K562 (cell line): Measurements from ENCODE around the gene ZNF354B. TPM values are rescaled to one million over a fixed set of nuclear protein-coding genes. Genes with fewer than 3 reads are reported as not detected.

ENCODE experiments used
- DEAF1 ChIP-seq: fragments of 450-650 bp; formaldehyde crosslinking; IDR thresholded peaks from 2 replicates; pipeline ENCODE4 v1.4.0; 2020; ENCODE audit warnings: mild to moderate bottlenecking, moderate library complexity
- ELF1 ChIP-seq: fragments of 200-800 bp; sonication (Bioruptor generic); IDR thresholded peaks from 2 replicates; pipeline ENCODE4 v1.6.1; 2016; ENCODE audit warnings: missing genetic modification characterization, missing compliant biosample characterization
- ETV1 ChIP-seq: fragments of 450-650 bp; conservative IDR thresholded peaks from 2 replicates; pipeline ENCODE4 v1.6.1; 2016; ENCODE audit warnings: missing genetic modification characterization, control low read depth, low read depth, missing compliant biosample characterization
- FOXK2 ChIP-seq, 2 experiments: fragments of 450-650 bp; IDR thresholded peaks in 1 of 2; conservative IDR thresholded peaks in 1 of 2; 2 replicates each; pipeline ENCODE4 v1.6.1; 2016; ENCODE audit warnings: low read depth in 2 of 2, mild to moderate bottlenecking in 1 of 2
- FOXM1 ChIP-seq, 2 experiments: fragments of 450-650 bp in 1 of 2; sonication (generic) in 1 of 2; formaldehyde crosslinking in 1 of 2; IDR thresholded peaks; 2 replicates each; pipeline versions ENCODE4 v1.6.1 to v1.9.0; 2017 to 2022; ENCODE audit warnings: low read depth in 2 of 2, mild to moderate bottlenecking in 2 of 2, missing genetic modification reagents in 1 of 2, moderate library complexity in 1 of 2
- GABPB2 ChIP-seq: fragments of 250-450 bp; sonication (Bioruptor Pico); conservative IDR thresholded peaks from 2 replicates; pipeline ENCODE4 v1.5.1; 2021; ENCODE audit warnings: mild to moderate bottlenecking
- HMGN3 ChIP-seq: IDR thresholded peaks from 2 replicates; pipeline ENCODE4 v1.6.1; 2011; ENCODE audit warnings: borderline replicate concordance, low read depth, mild to moderate bottlenecking, mixed read lengths, low read length; ENCODE audit not compliant: insufficient read length; ENCODE audit errors: extremely low read depth
- MBD2 ChIP-seq: sonication (generic); IDR thresholded peaks from 2 replicates; pipeline ENCODE4 v1.6.1; 2016; ENCODE audit warnings: low read depth, borderline replicate concordance
- MNT ChIP-seq, 2 experiments: fragments of 450-650 bp; conservative IDR thresholded peaks; 2 replicates each; pipeline ENCODE4 v1.6.1; 2017; ENCODE audit warnings: mild to moderate bottlenecking in 2 of 2, moderate library complexity in 2 of 2
- RBBP5 ChIP-seq: fragments of 200-600 bp; sonication (generic); IDR thresholded peaks from 2 replicates; pipeline ENCODE4 v1.6.1; 2012; ENCODE audit warnings: borderline replicate concordance, mild to moderate bottlenecking, low read length, control low read depth, inconsistent platforms; ENCODE audit not compliant: insufficient read depth, poor library complexity, severe bottlenecking
- RBFOX2 ChIP-seq: fragments of 200-400 bp; formaldehyde crosslinking; IDR thresholded peaks from 2 replicates; pipeline ENCODE4 v1.6.1; 2017; ENCODE audit warnings: low read depth, mild to moderate bottlenecking, low read length, moderate library complexity
- SAFB ChIP-seq: fragments of 200-400 bp; formaldehyde crosslinking; IDR thresholded peaks from 2 replicates; pipeline ENCODE4 v1.6.1; 2017; ENCODE audit warnings: low read depth, low read length, borderline replicate concordance
- SMAD4 ChIP-seq: fragments of 250-450 bp; sonication (Bioruptor Pico); conservative IDR thresholded peaks from 2 replicates; pipeline ENCODE4 v1.8.0; 2021; ENCODE audit warnings: inconsistent platforms, mild to moderate bottlenecking, moderate library complexity
- ZBTB7A ChIP-seq: IDR thresholded peaks from 2 replicates; pipeline ENCODE4 v1.6.1; 2011; ENCODE audit warnings: low read depth, mild to moderate bottlenecking, low read length, moderate library complexity, borderline replicate concordance; ENCODE audit not compliant: control insufficient read depth
- ZFP36 ChIP-seq: fragments of 150-350 bp; IDR thresholded peaks from 2 replicates; pipeline ENCODE4 v1.6.1; 2018; ENCODE audit warnings: low read length, low read depth; ENCODE audit not compliant: partially characterized antibody
- ZFX ChIP-seq: sonication (generic); formaldehyde crosslinking; IDR thresholded peaks from 2 replicates; pipeline ENCODE4 v1.8.0; 2022; ENCODE audit warnings: mild to moderate bottlenecking, missing genetic modification reagents, moderate library complexity
- ZNF282 ChIP-seq: sonication (generic); formaldehyde crosslinking; IDR thresholded peaks from 2 replicates; pipeline ENCODE4 v1.8.1; 2023; ENCODE audit warnings: missing genetic modification reagents
- ZNF639 ChIP-seq, 2 experiments: fragments of 200-800 bp in 1 of 2; sonication (Bioruptor generic) in 1 of 2; sonication (generic) in 1 of 2; formaldehyde crosslinking in 1 of 2; IDR thresholded peaks in 1 of 2; conservative IDR thresholded peaks in 1 of 2; 2 replicates each; pipeline versions ENCODE4 v1.5.0 to v1.6.1; 2016 to 2020; ENCODE audit warnings: missing compliant biosample characterization in 1 of 2, missing genetic modification characterization in 1 of 2, missing genetic modification reagents in 1 of 2
- polyA plus RNA-seq, 8 experiments: library from polyadenylated mRNA; depleted of rRNA in 4 of 8; stranded (reverse) in 5 of 8; unstranded in 3 of 8; fragments of >200 nt; fragmentation: Nextera tagmentation in 2 of 8; fragmentation: Illumina TruSeq in 1 of 8; extraction: Ambion mirVana in 2 of 8; extraction: Trizol in 1 of 8; gene quantifications; 2 replicates each; pipeline versions ENCODE4 v1.2.1 to v1.2.3, GENCODE V29; 2011 to 2014; ENCODE audit warnings: inconsistent platforms in 1 of 8, missing spikeins in 1 of 8
- total RNA-seq, 7 experiments: library from RNA; depleted of rRNA in 6 of 7; stranded (reverse); fragments of >200 nt in 6 of 7; fragmentation: Illumina TruSeq in 2 of 7; extraction: Trizol in 2 of 7; gene quantifications; 2 replicates each; pipeline versions ENCODE4 v1.2.1 to v1.2.3, GENCODE V29; 2011 to 2021; ENCODE audit warnings: low replicate concordance in 1 of 7

The ZNF354B gene
- total and polyA plus RNA-seq, 9 of the 15 experiments (the other 6 are each of a cell fraction or from before 2014, with no cell fraction given): 1.8 to 18.3 (median 11.2) TPM

GRCh38 chr5:178859625-178860521 is at the start of gene ZNF354B (continued):
- TF ChIP-seq ZFP36: peak; percentile 32
- no peak for TF ChIP-seq FOXK2 (conservative IDR thresholded peaks at IDR 0.05 in 1 of 2, IDR thresholded peaks at IDR 0.05 in 1 of 2; ENCODE audit: low read depth in 2 of 2)
- peak; percentile 8; the same call in 1 of the 2 replicates for TF ChIP-seq ZBTB7A
- TF ChIP-seq HMGN3: peak; percentile 77
- 0 out of 2 replicates have a peak, but pooled peaks have one; percentile 40 for TF ChIP-seq SAFB
- peak; percentile 68; the same call in 1 of the 2 replicates for TF ChIP-seq MBD2
- TF ChIP-seq FOXM1 (IDR thresholded peaks at IDR 0.05; ENCODE audit: low read depth): no peak
- TF ChIP-seq FOXM1 (CRISPR knock-in tag; IDR thresholded peaks at IDR 0.05; ENCODE audit: low read depth): 0 out of 2 replicates have a peak, but pooled peaks have one; percentile 64
- 0 out of 2 replicates have a peak, but pooled peaks have one; percentile 19 for TF ChIP-seq ETV1 (tag)
- TF ChIP-seq ZNF639 (CRISPR knock-in tag; conservative IDR thresholded peaks at IDR 0.05 in 1 of 2, IDR thresholded peaks at IDR 0.05 in 1 of 2): peak in 1 of 2 experiments; percentile 82; a peak in 2 of 4 replicates
- peak; percentile 80; the same call in 1 of the 2 replicates for TF ChIP-seq SMAD4
- TF ChIP-seq MNT (conservative IDR thresholded peaks at IDR 0.05): peak; percentile 51 to 84
- TF ChIP-seq GABPB2 (CRISPR knock-in tag): no peak
- peak; percentile 57 for TF ChIP-seq RBBP5
- peak; percentile 87 for TF ChIP-seq RBFOX2
- TF ChIP-seq ZFX (CRISPR knock-in tag): peak; percentile 85
- TF ChIP-seq ELF1: peak; percentile 63
- no peak for TF ChIP-seq DEAF1 (CRISPR knock-in tag)
- TF ChIP-seq ZNF282 (CRISPR knock-in tag): no peak
